ENCODE measurements around the gene NAPSA. TPM values are rescaled to one million over a fixed set of nuclear protein-coding genes. Genes with fewer than 3 reads are reported as not detected.

Gene NAPSA
- polyA plus RNA-seq, 1 of the 3 experiments (the other 2 are of a cell fraction): 0.43 TPM

- Histone ChIP-seq H3K4me3 (ENCODE audit: low read depth in 2 of 2, low read length in 1 of 2) (no peak overlapping the region), H4K20me1 (ENCODE audit: insufficient read depth) (no peaks in the 10 kb centered on the region), H3F3A (replicated peaks; ENCODE audit: insufficient read depth) (no peaks in the 10 kb centered on the region), H2AFZ (ENCODE audit: low read depth) (no peak overlapping the region), H3K27me3 (ENCODE audit: insufficient read depth) (no peaks in the 10 kb centered on the region), H3K36me3 (replicated peaks in 1 of 2; ENCODE audit: control insufficient read depth in 1 of 2, insufficient read depth in 2 of 2, low read length in 1 of 2) (peaks cover 0 to 13% of the 10 kb centered on the region in 2 experiments), H3K79me2 (ENCODE audit: insufficient read depth) (no peaks in the 10 kb centered on the region), H3K9me3 (no peaks in the 10 kb centered on the region), H3K4me1 (ENCODE audit: control insufficient read depth in 1 of 2, insufficient read depth in 2 of 2, low read depth in 1 of 2, low read length in 1 of 2) (no peaks in the 10 kb centered on the region), H3K9me2 (no peaks in the 10 kb centered on the region), H3K4me2 (no peak overlapping the region), H3K27ac (ENCODE audit: low read depth in 2 of 2, low read length in 1 of 2) (no peak overlapping the region), H3K9ac (no peak overlapping the region)
- ChIA-PET CTCF (interaction anchor here (0.5 to 1.2 kb wide), 2 partner anchors 8 to 359 kb away, joined by 3 to 6 read pairs; no protein-coding TSS in a partner anchor), POLR2A (interaction anchor here (0.6 kb wide), 1 partner anchor 74 kb away, joined by 3 read pairs; no protein-coding TSS in a partner anchor)
- DNase-seq: no peak
- TF ChIP-seq EP300 (IDR thresholded peaks at IDR 0.05; ENCODE audit: borderline replicate concordance in 1 of 2, low read depth in 1 of 2, low read length in 1 of 2) (no peak), TEAD4 (IDR thresholded peaks at IDR 0.05; ENCODE audit: borderline replicate concordance, insufficient read depth) (no peak), NRF1 (IDR thresholded peaks at IDR 0.05; ENCODE audit: low read depth, low read length) (no peak), IRF3 (IDR thresholded peaks at IDR 0.05; ENCODE audit: low read depth, low read length) (no peak), USF1 (IDR thresholded peaks at IDR 0.05; ENCODE audit: borderline replicate concordance, low read depth) (no peak), RXRA (IDR thresholded peaks at IDR 0.05; ENCODE audit: borderline replicate concordance, low read depth) (no peak), JUND (IDR thresholded peaks at IDR 0.05) (no peak), RCOR1 (IDR thresholded peaks at IDR 0.05; ENCODE audit: low read length) (no peak), EZH2phosphoT487 (IDR thresholded peaks at IDR 0.05; ENCODE audit: borderline replicate concordance, low read depth) (no peak), YY1 (IDR thresholded peaks at IDR 0.05; ENCODE audit: low read depth) (no peak)
- 96% methylated on average over 11 of the region's 19 CpGs for WGBS (ENCODE audit: low lambda C conversion rate)
Observed at GRCh38 chr19:50406829-50407228, 41.4 kb upstream of the NAPSA start.

GRCh38 chr19:50406156-50406820, 40.8 kb upstream of the NAPSA start:
- Histone ChIP-seq H3K9me2 (no peaks in the 10 kb centered on the region), H3K79me2 (ENCODE audit: insufficient read depth) (no peaks in the 10 kb centered on the region), H3K4me3 (ENCODE audit: low read depth in 2 of 2, low read length in 1 of 2) (no peak overlapping the region), H2AFZ (ENCODE audit: low read depth) (no peak overlapping the region), H3K27ac (ENCODE audit: low read depth in 2 of 2, low read length in 1 of 2) (no peak overlapping the region), H4K20me1 (ENCODE audit: insufficient read depth) (no peaks in the 10 kb centered on the region), H3K4me1 (ENCODE audit: control insufficient read depth in 1 of 2, insufficient read depth in 2 of 2, low read depth in 1 of 2, low read length in 1 of 2) (no peaks in the 10 kb centered on the region), H3K27me3 (ENCODE audit: insufficient read depth) (no peaks in the 10 kb centered on the region), H3K4me2 (no peak overlapping the region), H3K36me3 (replicated peaks in 1 of 2; ENCODE audit: control insufficient read depth in 1 of 2, insufficient read depth in 2 of 2, low read length in 1 of 2) (peaks cover 0 to 13% of the 10 kb centered on the region in 2 experiments), H3F3A (replicated peaks; ENCODE audit: insufficient read depth) (no peaks in the 10 kb centered on the region), H3K9me3 (no peaks in the 10 kb centered on the region), H3K9ac (no peak overlapping the region)
- DNase-seq: no peak
- CTCF ChIA-PET: interaction anchor here (1.2 kb wide), 1 partner anchor 9 kb away, joined by 6 read pairs; no protein-coding TSS in a partner anchor
- POLR2A ChIA-PET: no interaction called here
- TF ChIP-seq MAX (IDR thresholded peaks at IDR 0.05; ENCODE audit: low read depth): no peak
- TF ChIP-seq TAF1 (IDR thresholded peaks at IDR 0.05; ENCODE audit: borderline replicate concordance, low read depth, low read length): no peak
- 95% methylated on average over 16 of the region's 22 CpGs for whole genome bisulfite sequencing (ENCODE audit: low lambda C conversion rate)
